HG02588 (cell line): ENCODE data around the gene SDHD.
"Not testable (repeated sequence)": the region's sequence is repeated elsewhere in the genome, so short reads cannot be mapped to it uniquely, and the experiment has no call there.

Experiments used
- ATAC-seq: cut with Tn5 transposase; IDR thresholded peaks from one replicate; pipeline ENCODE4 v1.9.1; 2021; ENCODE audit warnings: mild to moderate bottlenecking, moderate library complexity; ENCODE audit not compliant: unreplicated experiment

Gene SDHD

DNA sequence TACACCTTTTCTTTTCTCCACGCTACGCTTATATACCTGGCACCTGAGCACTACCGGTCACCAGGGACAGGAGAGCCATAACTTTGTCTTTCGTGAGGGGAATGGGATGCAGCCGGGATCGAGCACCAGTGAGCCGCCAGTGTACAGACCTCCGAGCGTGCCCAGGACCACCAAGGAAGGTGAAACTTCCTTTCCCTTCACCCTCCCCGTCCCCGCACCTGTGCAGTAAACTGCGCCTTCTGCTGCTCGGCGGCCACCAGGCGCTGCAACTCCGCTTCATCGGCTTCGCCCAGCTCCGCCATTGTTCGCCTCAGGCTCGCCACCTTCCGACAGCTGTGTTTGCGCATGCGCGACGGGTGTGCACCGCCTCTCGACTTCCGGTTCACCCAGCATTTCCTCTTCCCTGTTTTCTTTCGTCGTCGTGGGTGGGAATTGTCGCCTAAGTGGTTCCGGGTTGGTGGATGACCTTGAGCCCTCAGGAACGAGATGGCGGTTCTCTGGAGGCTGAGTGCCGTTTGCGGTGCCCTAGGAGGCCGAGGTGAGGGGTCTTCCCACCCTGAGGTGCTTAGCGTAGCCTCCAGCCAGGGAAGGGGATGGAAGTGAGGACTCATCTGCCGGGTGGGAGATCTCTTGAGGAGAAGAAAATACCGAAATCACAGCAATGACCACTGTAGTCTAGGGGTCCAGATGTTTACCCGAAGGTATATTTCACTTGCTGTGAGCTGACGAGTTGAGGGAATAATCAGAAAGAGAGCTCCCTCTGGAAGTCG lies at the start of gene SDHD, which contains the start of gene TIMM8B:
SDHD (plus strand) TSS at position 452 of the 770 bp plus-strand sequence; CDS start at position 487, 35 bp downstream.
TIMM8B (minus strand) TSS at position 335 of the 770 bp plus-strand sequence; CDS start at position 302, 33 bp downstream.
- ATAC-seq, result peak; percentile 88

DNA sequence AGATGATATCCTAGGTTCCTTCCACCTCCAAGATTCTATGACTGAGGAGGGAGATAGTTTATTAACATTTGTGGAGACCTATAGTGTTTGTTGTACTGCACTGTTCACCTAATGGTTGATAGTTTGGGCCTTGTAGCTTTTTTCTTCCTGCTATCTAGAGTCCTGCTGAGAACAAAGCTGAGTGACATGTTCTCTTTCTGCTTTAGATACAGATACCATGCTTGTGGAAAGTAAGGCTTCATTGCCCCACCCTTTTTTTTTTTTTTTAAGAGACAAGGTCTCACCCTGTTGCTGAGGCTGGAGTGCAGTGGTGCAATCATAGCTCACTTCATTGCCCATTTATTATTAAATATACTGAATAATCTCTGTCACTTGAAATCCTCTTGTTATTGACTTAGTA lies 49.1 kb upstream of the SDHD start:
- no peak for ATAC-seq

DNA sequence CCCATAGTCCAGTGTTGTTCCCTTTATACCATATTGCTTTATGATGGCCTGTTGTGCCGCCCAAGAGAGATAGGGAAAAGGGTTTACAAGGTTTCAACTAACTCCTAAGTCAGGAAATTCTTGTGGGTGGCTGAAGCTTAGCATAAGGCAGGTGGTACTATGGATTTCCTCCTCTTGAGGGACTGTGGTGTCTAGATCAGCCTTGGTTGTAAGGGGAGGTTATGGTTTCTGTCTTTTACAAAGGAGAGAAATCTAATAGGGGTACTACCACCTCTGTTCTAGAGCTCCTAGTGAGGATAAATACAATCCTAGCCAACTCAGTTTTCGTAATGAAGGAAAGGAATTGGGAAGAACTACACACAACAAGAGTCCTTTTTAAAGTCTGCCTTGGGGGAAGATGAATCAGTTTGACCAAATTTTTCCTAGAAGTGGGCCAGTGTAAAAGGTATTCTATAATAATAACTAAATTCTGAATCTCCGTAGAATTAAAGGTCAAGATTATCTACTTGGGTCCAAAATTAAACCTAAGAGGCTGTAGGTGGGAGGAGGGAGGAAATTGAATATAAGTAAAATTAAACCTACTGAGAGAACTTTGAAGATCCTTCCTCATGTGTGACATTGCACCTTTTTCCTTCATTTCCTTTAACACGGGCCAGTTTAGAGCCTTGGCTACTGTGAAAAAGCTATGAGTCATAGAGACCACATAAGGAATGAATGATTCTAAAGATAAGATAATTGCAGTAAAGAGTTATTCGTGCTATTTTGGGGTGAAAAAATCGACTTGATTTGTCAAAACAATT lies 44.3 kb upstream of the SDHD start:
- no peak for ATAC-seq

DNA sequence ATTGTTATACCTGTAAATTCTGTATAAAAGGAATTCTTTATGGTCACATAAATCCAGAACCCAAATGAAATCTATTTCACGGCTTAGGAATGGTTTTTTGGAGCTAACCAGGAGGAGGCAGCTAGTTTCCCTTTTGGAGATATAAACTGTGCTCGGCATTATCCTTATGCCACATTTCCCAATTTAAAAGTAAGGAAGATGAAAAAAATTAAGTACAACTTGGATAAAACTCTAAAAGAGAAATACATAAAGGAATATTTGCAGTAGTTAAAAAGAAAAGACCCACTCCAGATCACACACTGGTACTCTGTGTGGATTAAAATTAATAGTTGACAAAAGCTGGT lies 43.7 kb upstream of the SDHD start:
- no peak for ATAC-seq

DNA sequence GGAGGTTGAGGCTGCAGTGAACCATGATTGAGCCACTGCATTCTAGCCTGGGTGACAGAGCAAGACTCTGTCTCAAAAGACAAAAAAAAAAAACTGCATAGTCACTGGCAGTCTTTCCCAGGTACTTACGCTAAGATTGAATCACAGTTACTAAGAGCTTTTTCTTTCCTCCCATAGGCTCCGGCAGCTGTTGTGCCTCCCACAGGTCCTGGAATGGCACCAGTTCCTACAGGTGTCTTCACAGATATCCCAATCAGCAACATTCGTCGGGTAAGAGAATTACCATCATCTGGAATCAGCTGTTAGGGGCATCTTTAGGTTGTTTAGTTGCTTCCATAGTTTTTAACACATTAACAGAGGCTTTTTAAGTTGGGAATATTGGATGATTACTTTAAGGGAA lies 41.7 kb upstream of the SDHD start:
- ATAC-seq, result no peak

DNA sequence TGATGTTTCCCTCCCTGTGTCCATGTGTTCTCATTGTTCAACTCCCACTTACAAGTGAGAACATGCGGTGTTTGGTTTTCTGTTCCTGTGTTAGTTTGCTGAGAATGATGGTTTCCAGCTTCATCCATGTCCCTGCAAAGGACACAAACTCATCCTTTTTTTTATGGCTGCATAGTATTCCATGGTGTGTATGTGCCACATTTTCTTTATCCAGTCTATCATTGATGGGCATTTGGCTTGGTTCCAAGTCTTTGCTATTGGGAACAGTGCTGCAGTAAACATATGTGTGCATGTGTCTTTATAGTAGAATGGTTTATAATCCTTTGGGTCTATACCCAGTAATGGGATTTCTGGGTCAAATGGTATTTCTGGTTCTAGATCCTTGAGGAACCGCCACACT lies 40.0 kb upstream of the SDHD start:
- ATAC-seq, result not testable (repeated sequence)

DNA sequence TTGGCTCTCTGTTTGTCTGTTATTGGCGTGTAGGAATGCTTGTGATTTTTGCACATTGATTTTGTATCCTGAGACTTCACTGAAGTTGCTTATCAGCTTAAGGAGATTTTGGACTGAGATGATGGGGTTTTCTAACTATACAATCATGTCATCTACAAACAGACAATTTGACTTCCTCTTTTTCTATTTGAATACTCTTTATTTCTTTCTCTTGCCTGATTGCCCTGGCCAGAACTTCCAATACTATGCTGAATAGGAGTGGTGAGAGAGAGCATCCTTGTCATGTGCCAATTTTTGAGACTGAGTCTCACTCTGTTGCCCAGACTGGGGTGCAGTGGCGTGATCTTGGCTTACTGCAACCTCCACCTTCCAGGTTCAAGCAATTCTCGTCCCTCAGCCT lies 38.4 kb upstream of the SDHD start:
- not testable (repeated sequence) for ATAC-seq

DNA sequence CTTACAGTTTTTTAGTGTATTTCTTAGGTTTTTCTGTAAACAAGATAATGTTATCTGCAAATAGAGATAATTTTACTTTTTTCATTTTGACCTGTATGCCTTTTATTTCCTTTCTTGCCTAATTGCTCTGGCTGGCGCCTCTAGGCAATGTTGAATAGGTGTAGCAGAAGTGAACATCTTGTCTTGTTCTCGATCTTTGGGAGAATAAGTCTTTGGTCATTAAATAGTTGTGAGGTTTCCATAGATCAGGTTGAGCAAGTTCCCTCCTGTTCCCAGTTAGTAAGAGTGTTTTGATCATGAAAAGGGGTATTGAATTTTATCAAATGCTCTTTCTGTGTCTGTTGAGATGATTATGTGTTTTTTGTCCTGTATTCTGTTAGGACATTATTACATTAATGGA lies 36.9 kb upstream of the SDHD start:
- no peak for ATAC-seq

DNA sequence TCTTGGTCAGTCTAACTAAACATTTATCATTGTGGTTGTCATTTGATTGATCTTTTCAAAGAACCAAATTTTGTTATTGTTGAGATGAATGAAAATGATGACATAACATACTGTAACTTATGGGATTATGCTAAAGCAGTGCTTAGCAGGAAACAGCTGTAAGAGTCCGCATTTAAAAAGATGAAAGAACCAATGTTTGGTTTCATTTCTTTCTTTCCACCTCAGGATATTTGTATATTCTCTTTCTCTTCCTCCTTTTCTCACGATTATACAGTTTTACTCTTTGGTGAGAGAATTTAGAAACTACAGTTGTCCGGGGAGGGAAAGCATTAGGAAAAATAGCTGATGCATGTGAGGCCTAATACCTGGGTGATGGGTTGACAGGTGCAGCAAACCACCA lies 36.0 kb upstream of the SDHD start:
- ATAC-seq, result peak; percentile 92

DNA sequence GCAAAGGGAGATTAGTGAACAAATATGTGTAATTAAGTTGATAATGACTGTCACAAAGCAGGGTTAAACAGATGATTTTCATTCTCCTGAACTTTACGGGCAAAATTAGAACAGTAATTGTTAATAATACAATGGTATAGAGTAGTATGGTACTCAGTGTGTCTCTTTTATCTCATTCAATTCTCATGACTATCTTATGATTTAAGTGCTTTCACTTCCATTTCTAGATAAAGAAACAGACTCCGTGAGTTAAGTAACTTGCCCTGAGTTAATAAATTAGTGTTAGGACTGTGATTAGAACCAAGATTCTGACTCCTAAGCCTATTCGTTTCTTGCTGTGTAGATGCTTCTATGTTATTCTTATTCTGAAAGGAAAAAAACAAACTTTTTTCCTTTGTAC lies 34.9 kb upstream of the SDHD start:
- ATAC-seq, result no peak

DNA sequence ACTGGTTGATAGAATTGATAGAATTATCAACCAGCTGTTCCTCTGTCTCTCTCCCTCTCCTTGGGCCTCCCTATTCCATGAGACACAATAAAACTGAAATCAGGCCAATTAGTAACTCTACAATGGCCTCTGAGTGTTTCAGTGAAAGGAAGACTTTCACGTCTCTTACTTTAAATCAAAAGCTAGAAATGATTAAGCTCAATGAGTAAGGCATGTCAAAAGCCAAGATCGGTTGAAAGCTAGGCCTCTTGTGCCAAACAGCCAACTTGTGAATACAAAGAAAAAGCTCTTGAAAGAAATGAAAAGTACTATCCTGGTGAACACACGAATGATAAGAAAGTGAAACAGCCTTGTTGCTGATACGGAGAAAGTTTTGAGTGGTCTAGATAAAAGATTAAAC lies 29.5 kb upstream of the SDHD start:
- ATAC-seq, result no peak

DNA sequence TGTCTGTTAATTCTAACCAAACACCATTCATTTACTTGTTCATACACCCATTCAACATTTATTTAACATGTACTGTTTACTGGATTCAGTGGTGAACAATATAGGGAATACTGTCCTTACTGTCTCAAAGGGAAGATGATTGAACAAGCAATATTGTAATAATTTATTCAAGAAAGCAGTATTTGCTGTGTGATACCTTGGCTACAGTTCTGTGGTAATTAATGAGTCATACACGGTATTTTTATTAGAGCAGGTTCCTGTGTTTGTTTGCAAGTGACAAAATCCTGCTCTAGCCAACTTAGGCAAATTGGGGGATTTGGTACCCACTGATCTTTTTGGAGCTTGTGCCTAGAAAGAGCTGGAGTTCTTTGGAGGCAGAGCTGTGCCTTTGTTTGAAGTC lies 28.6 kb upstream of the SDHD start:
- no peak for ATAC-seq

DNA sequence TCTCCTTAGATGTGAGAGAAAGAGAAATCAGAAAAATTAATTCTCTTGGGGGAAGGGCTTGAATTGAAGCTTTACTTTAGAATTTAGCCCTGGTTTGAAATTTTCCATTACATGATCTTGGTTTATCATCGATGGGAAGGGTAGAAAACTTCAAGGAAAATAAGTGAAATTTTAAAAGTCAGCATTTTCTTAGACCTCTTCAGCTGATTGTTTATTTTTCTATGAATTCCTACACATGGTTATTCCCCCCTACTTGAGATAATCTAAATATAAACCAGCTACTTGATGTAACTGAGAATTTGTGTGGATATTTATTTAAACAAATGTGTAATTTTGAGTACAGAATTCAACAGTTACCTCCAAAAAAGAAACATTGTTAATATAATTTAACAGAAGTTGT lies 23.8 kb upstream of the SDHD start:
- ATAC-seq, result no peak

DNA sequence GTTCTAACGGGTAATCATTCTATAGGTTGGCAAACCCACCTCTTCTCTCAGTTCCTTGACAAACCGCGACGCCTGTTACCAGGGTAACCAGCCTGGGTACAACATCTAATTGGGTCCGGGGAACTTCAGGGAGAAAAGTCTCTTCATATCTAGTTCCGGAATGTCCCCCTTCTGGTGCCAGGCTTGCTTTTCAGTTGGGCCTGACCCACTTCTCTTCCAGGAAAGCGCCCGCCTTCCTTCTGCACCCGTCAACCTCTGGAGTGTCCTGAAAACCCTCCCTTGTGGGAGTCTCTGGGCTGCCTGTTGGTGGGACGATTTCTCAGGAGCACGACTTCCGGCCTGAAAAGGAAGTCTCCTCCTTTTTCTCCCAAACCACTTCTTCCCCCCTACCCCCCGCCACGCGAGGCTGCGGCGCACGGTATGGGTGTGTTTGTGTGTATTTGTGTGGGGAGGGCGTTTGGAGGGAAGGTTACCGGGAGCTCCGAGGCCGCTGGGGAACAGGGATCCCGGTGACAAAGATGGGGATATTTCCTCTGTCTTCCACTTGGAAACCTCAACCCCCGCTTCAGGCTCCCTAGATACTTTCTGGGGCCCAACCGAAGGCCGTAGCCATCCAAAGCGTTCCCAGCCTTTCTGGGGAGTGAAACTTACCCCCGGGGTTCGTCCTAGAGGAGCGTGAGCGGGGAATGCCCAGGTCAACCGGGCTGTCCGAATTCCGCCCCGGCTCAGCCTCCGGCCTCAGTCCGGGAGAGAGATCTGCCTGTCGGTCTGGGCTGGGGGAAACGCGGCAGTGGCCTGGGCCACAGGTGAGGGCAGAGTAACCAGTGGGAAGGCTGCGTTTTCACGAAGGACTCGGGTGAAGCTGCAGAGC lies 12.5 kb upstream of the SDHD start, which contains the start of the genes NKAPD1 and PIH1D2:
NKAPD1 (plus strand) TSS at position 359 of the 871 bp plus-strand sequence. CDS start 1,276 bp downstream, outside the sequence.
PIH1D2 (minus strand) TSS at position 77 of the 871 bp plus-strand sequence. CDS start 843 bp downstream, outside the sequence.
- peak; percentile 90 for ATAC-seq

DNA sequence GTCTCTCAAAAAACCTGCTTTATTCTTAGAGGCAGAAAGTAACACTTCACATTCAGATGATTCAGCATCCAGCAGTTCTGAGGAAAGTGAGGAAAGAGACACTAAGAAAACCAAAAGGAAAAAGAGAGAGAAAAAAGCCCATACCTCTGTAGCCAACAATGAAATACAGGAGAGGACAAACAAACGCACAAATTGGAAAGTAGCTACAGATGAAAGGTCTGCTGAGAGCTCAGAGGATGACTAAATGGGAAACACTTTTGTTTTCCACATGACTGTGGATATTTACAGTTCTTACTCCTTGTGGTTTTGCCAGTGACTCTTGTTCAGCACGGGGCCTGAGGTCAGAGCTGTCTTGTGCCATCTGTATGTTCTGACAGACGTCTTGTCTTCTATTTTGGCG lies 3.9 kb upstream of the SDHD start:
- ATAC-seq, result no peak

DNA sequence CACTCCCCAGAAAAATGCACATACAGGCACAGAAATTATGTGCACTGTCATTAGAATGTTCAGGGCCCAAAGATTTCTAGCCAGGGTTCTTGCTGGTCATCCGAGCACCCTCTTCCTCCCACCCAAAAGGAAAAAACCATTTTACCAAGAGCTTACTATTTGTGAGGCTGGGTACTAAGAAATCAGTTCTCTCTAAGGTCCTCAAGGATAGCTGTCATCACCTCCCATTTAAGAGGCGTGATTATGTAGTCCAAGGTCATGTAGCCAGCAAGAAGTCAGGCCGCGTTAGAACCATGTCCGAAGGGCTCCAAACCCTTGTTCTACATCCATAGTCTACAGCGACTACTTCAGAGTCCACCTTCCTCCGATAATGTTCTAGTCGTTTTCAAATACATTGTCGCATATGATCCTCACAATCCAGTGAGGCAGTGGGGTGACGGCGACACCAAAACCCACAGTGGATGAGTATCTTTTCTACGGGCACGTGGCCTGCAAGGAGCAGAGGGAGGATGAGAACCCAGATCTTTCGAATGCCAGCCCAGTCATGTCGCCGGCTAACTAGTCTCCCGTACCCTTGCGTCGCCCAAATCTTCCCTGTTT lies 751 bp upstream of the SDHD start:
- peak; percentile 27 for ATAC-seq

DNA sequence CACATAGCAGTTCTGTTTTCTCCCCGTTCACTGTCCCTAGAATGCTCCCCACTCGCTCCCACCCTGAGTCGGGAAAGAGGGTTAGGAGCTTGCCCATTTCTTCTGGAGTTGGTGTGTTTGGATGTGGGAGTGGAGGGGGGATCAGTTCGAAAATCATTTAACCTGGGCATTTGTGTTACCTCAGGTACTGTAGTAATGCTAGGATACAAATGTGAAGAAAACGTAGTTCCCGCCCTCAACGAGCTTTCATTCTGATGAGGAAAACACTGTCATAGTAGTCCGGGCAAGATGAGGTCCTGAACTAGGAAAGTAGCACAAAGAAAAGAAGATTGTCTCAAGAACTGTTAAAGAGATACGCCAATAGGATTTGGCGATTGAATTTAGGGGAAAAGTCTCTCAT lies 539 bp downstream of the SDHD start:
- ATAC-seq, result no peak

DNA sequence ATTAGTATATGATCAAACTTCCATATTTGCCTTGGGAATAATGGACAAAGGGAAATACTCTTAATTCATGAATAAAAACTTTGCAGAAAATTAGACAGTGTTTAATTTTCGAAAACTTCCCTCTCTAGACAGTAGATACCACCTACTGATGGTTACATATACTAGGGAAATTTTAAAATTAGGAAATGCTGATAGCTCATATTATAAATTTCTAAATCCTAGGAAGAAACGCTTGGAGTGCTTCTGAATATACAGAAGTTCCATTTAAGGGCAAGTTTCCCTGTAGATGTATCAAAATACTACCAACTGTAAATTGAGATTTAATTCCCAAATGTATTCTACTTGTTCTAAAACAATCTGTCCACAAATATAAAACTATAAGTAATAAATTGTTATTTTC lies 8.6 kb downstream of the SDHD start:
- not testable (repeated sequence) for ATAC-seq

DNA sequence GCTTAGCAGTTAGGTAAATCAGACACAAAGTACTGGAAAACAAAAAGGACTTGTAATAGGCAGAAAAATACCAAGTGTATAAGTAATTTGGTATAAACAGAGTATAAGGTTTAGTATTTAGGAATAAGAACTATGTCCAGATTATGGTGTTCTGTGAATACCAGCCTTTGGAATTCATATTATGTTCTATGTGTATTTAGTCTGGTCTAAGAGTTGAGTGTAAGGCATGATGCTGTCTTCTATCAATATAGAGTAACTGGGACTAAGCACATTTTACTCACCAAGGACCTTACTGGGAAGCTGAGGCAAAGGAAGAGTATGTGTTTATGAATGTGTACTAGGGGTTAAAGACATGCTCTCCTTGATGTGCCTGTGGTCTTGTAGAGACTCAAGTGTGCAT lies 9.5 kb downstream of the SDHD start:
- ATAC-seq, result no peak

DNA sequence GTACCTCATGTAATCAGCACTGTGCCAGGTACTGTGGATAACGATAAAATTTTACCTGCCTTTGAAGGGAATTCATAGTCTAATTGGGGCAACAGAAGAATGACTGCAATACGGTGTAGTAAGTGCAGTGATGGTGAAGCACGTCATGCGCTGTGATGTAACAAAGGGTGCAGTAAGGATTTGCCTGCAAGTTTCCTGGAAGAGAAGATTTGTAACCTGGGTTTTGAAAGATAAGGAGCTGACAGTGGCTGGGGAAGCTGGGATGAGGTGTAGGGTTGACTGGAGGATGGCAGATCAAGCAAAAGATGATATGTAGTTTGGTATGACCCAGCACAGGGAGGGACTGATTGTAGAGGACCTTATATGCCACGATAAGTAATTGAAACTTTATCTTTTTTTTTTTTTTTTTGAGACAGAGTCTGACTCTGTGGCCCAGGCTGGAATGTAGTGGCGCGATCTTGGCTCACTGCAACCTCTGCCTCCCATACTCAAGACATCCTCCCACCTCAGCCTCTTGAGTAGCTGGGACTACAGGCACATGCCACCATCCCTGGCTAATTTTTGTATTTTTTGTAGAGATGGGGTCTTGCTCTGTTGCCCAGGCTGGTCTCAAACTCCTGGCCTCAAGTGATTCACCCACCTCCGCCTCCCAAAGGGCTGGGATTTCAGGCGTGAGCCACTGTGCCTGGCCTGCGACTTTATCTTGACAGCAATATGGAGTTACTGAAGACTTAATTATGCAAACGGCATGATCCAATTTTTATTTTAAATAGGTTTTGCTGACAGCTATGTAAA lies 11.3 kb downstream of the SDHD start:
- no peak for ATAC-seq
